PC-9 (cell line): ENCODE data around the gene WSCD2. TPM values are rescaled to one million over a fixed set of nuclear protein-coding genes. Genes with fewer than 3 reads are reported as not detected.

ENCODE experiments used
- BruUV-seq: library from RNA; stranded (reverse); fragments of 400-500 nt; replicated peaks from 2 replicates; lab custom pipeline; 2021; lab: Mats Ljungman, UMichigan
- CTCF ChIA-PET: fragments of 300-600 bp; sonication (Branson Sonifier 250); formaldehyde crosslinking; loops from one replicate; lab custom pipeline; 2022; ENCODE audit warnings: antibody characterized with exemption; lab: Charles Lee
- POLR2A ChIA-PET: fragments of 300-600 bp; sonication (Branson Sonifier 250); formaldehyde crosslinking; loops from one replicate; lab custom pipeline; 2022; ENCODE audit warnings: antibody characterized with exemption; ENCODE audit not compliant: unreplicated experiment; lab: Charles Lee
- DNase-seq, 2 experiments: peaks; one replicate each; pipeline versions ENCODE4 v3.0.0 to v3.0.0-alpha.2; 2015 to 2022; ENCODE audit warnings: mixed read lengths in 1 of 2
- H2AFZ ChIP-seq: fragments of 200-600 bp; sonication (generic); 2 replicates; pipeline ENCODE4 v1.8.1; 2017; ENCODE audit warnings: antibody characterized with exemption
- H3F3A ChIP-seq: fragments of 200-600 bp; sonication (generic); 2 replicates; pipeline ENCODE4 v1.8.1; 2017; ENCODE audit warnings: antibody characterized with exemption, mild to moderate bottlenecking, low read depth; ENCODE audit not compliant: insufficient read depth
- H3K27ac ChIP-seq: fragments of 200-600 bp; sonication (generic); 2 replicates; pipeline ENCODE4 v1.6.1; 2016; ENCODE audit warnings: mixed run types
- H3K27me3 ChIP-seq: fragments of 200-600 bp; sonication (generic); 2 replicates; pipeline ENCODE4 v1.6.1; 2016; ENCODE audit warnings: low read depth, mixed run types; ENCODE audit not compliant: insufficient read depth
- H3K36me3 ChIP-seq: fragments of 200-600 bp; sonication (generic); 2 replicates; pipeline ENCODE4 v1.6.1; 2016; ENCODE audit warnings: low read depth, mixed run types
- H3K4me1 ChIP-seq: fragments of 200-600 bp; sonication (generic); replicated peaks from 2 replicates; pipeline ENCODE4 v1.6.1; 2016; ENCODE audit warnings: mixed run types; ENCODE audit not compliant: insufficient read depth
- H3K4me2 ChIP-seq: fragments of 200-600 bp; sonication (generic); 2 replicates; pipeline ENCODE4 v1.6.1; 2017; ENCODE audit warnings: mixed run types
- H3K4me3 ChIP-seq: fragments of 200-600 bp; sonication (generic); 2 replicates; pipeline ENCODE4 v1.6.1; 2016; ENCODE audit warnings: mixed run types
- H3K79me2 ChIP-seq: fragments of 200-600 bp; sonication (generic); 2 replicates; pipeline ENCODE4 v1.6.1; 2017; ENCODE audit warnings: low read depth, mixed run types
- H3K9me2 ChIP-seq: fragments of 200-600 bp; sonication (generic); 2 replicates; pipeline ENCODE4 v1.8.1; 2017; ENCODE audit warnings: mild to moderate bottlenecking; ENCODE audit not compliant: insufficient read depth
- H3K9me3 ChIP-seq: fragments of 200-600 bp; sonication (generic); 2 replicates; pipeline ENCODE4 v1.8.1; 2016; ENCODE audit warnings: low read depth; ENCODE audit not compliant: insufficient read depth
- H4K20me1 ChIP-seq: fragments of 200-600 bp; sonication (generic); 2 replicates; pipeline ENCODE4 v1.8.1; 2017; ENCODE audit not compliant: insufficient read depth
- CTCF ChIP-seq: fragments of 200-600 bp; sonication (generic); conservative IDR thresholded peaks from 2 replicates; pipeline ENCODE4 v1.6.1; 2017; ENCODE audit warnings: mixed run types, antibody characterized with exemption, mild to moderate bottlenecking, moderate library complexity
- EZH2 ChIP-seq: fragments of 200-600 bp; sonication (generic); IDR thresholded peaks from 2 replicates; pipeline ENCODE4 v1.8.0; 2017; ENCODE audit warnings: antibody characterized with exemption, low read depth
- intact Hi-C: fragments of 100-400 bp; cut with micrococcal nuclease; formaldehyde crosslinking; loops from one replicate; pipeline ENCODE4 v1.10.0; 2022; ENCODE audit not compliant: unreplicated experiment
- total RNA-seq: library from RNA; stranded (reverse); gene quantifications from 2 replicates; pipeline ENCODE4 v1.2.3, GENCODE V29; 2021

Gene WSCD2
- total RNA-seq, 1 experiment from 2014 or later, result not detected

DNA sequence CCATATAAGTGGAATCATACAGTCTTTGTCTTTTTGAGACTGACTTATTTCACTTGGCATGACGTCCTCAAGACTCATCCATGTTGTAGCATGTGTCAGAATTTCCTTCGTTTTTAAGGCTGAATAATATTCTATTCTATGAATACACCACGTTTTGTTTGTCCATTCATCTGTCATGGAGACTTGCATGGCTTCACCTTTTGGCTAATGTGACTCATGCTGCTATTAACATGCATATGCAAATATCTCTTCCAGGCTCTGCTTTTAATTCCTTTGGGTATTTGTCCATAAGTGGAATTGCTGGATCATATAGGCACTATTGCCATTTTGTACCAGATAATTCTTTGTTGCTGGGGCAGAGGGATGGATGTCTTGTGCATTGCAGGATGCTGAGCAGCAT is 19.6 kb upstream of the WSCD2 start:
- intact Hi-C loops, result no loop called here
- Histone ChIP-seq H3K27me3 (peaks cover 21% of the 10 kb centered on the region; the same call in 1 of the 2 replicates), H3F3A (no peaks in the 10 kb centered on the region), H2AFZ (no peak overlapping the region), H3K79me2 (no peaks in the 10 kb centered on the region), H3K36me3 (no peaks in the 10 kb centered on the region), H3K27ac (no peak overlapping the region), H3K4me1 (no peaks in the 10 kb centered on the region), H3K9me2 (no peaks in the 10 kb centered on the region), H3K9me3 (no peaks in the 10 kb centered on the region; the same call in 1 of the 2 replicates), H4K20me1 (no peaks in the 10 kb centered on the region), H3K4me3 (no peak overlapping the region), H3K4me2 (no peak overlapping the region)
- BruUV-seq, result no TSS peak
- no peak for DNase-seq
- TF ChIP-seq CTCF, result no peak
- no peak for TF ChIP-seq EZH2
- CTCF ChIA-PET, result no interaction called here
- POLR2A ChIA-PET, result no interaction called here

GRCh38 chr12:108109954-108110353 is 19.1 kb upstream of the WSCD2 start:
- DNase-seq, result no peak
- Histone ChIP-seq H3K9me3 (no peaks in the 10 kb centered on the region), H4K20me1 (no peaks in the 10 kb centered on the region), H3K27ac (no peak overlapping the region), H3K4me2 (no peak overlapping the region), H3K79me2 (no peaks in the 10 kb centered on the region), H3K36me3 (no peaks in the 10 kb centered on the region), H3K9me2 (no peaks in the 10 kb centered on the region), H3F3A (no peaks in the 10 kb centered on the region), H3K4me3 (no peak overlapping the region), H2AFZ (no peak overlapping the region), H3K27me3 (peaks cover 21% of the 10 kb centered on the region; the same call in 1 of the 2 replicates), H3K4me1 (no peaks in the 10 kb centered on the region)
- ChIA-PET CTCF (no interaction called here), POLR2A (no interaction called here)
- no TSS peak for BruUV-seq
- no peak for TF ChIP-seq CTCF
- no peak for TF ChIP-seq EZH2
- intact Hi-C loops, result no loop called here

- H3K9me2 ChIP-seq, result no peaks in the 10 kb centered on the region
Measured at GRCh38 chr12:108110844-108111243, 18.2 kb upstream of the WSCD2 start.

More at GRCh38 chr12:108110844-108111243, 18.2 kb upstream of the WSCD2 start:
- peaks cover 24% of the 10 kb centered on the region; the same call in 1 of the 2 replicates for H3K27me3 ChIP-seq
- H2AFZ ChIP-seq, result no peak overlapping the region
- no peaks in the 10 kb centered on the region for H3K36me3 ChIP-seq
- DNase-seq, result no peak
- H3K9me3 ChIP-seq, result no peaks in the 10 kb centered on the region
- H3K27ac ChIP-seq, result no peak overlapping the region
- no peak overlapping the region for H3K4me2 ChIP-seq
- intact Hi-C loops, result no loop called here
- no peaks in the 10 kb centered on the region for H3K79me2 ChIP-seq
- BruUV-seq, result no TSS peak
- CTCF ChIA-PET, result no interaction called here
- H3K4me3 ChIP-seq, result no peak overlapping the region
- H3K4me1 ChIP-seq, result no peaks in the 10 kb centered on the region
- H3F3A ChIP-seq, result no peaks in the 10 kb centered on the region
- POLR2A ChIA-PET, result no interaction called here
- H4K20me1 ChIP-seq, result no peaks in the 10 kb centered on the region
- TF ChIP-seq EZH2 (no peak), CTCF (no peak)
